Measurements from ENCODE around the gene CMTM6.
"Not testable (repeated sequence)": the region's sequence is repeated elsewhere in the genome, so short reads cannot be mapped to it uniquely, and the experiment has no call there.

- TF ChIP-seq POLR2AphosphoS5 (IDR thresholded peaks at IDR 0.05; ENCODE audit: borderline replicate concordance, low read depth, low read length); EZH2 (IDR thresholded peaks at IDR 0.05); FOXP2 (optimal IDR thresholded peaks at IDR 0.05; ENCODE audit: control extremely low read depth, extremely low read length, insufficient read depth): not testable (repeated sequence)
Observed at GRCh38 chr3:32464726-32465125, 37.9 kb downstream of the CMTM6 start.

All from SK-N-MC (cell line).